Fibroblast of peridontal ligament (primary cell): ENCODE results near the gene CFD.
"Not testable (repeated sequence)": the region's sequence is repeated elsewhere in the genome, so short reads cannot be mapped to it uniquely, and the experiment has no call there.

Experiments
- DNase-seq: peaks from one replicate; pipeline ENCODE4 v3.0.0-alpha.2; 2010; ENCODE audit errors: extremely low read depth

CFD gene

GRCh38 chr19:888581-889385, 29.3 kb downstream of the CFD start:
- no peak for DNase-seq

GRCh38 chr19:889662-890295, 30.3 kb downstream of the CFD start:
- DNase-seq, result no peak

- DNase-seq, result no peak
Measured at GRCh38 chr19:890831-891230, 31.4 kb downstream of the CFD start.

GRCh38 chr19:891421-892200, 32.1 kb downstream of the CFD start:
- not testable (repeated sequence) for DNase-seq

- peak; percentile 7 for DNase-seq
Measured at GRCh38 chr19:892243-892893, 32.9 kb downstream of the CFD start.

GRCh38 chr19:892894-893689, 33.6 kb downstream of the CFD start, which contains the start of the genes MED16 and RNU6-9:
Gene MED16 (minus strand): TSS chr19:893187. CDS start chr19:891131, 2,056 bp downstream.
Gene RNU6-9 (plus strand): TSS chr19:893484.
- DNase-seq, result peak; percentile 93

- no peak for DNase-seq
Measured at GRCh38 chr19:896434-896833, 37.0 kb downstream of the CFD start.

GRCh38 chr19:896999-897398, 37.5 kb downstream of the CFD start:
- DNase-seq, result no peak

GRCh38 chr19:897442-898039, 38.1 kb downstream of the CFD start:
- no peak for DNase-seq

GRCh38 chr19:898663-899062, 39.2 kb downstream of the CFD start:
- no peak for DNase-seq

- DNase-seq, result no peak
Measured at GRCh38 chr19:899336-900042, 40.0 kb downstream of the CFD start.

- no peak for DNase-seq
Measured at GRCh38 chr19:900043-900301, 40.5 kb downstream of the CFD start.

- no peak for DNase-seq
Measured at GRCh38 chr19:900302-901111, 41.0 kb downstream of the CFD start.

- DNase-seq, result no peak
Measured at GRCh38 chr19:901216-902092, 42.0 kb downstream of the CFD start.

GRCh38 chr19:902093-902370, 42.6 kb downstream of the CFD start:
- DNase-seq, result no peak

- DNase-seq, result no peak
Measured at GRCh38 chr19:902446-903226, 43.2 kb downstream of the CFD start.

- no peak for DNase-seq
Measured at GRCh38 chr19:903266-903797, 43.9 kb downstream of the CFD start.

- no peak for DNase-seq
Measured at GRCh38 chr19:904545-904944, 45.1 kb downstream of the CFD start.
